Activated T-helper 17 cell treated with anti-CD3 and anti-CD28 coated beads, Interleukin-2, amount 50 U/mL, for 72 hours (primary cell): ENCODE measurements around the gene NPR1. TPM values are rescaled to one million over a fixed set of nuclear protein-coding genes. Genes with fewer than 3 reads are reported as not detected.

Source experiments
- total RNA-seq, 2 donors: library from RNA; stranded (reverse); gene quantifications; one replicate each; pipeline ENCODE4 v1.2.3, GENCODE V29; 2022

Gene NPR1
- total RNA-seq, 2 donors from 2014 or later: 0.19 TPM; not detected in 1

Other genes starting within 250 kb of the NPR1 start
- not detected for gene S100A7, start 218.0 kb upstream of the NPR1 start, total RNA-seq
- gene S100A6, start 142.7 kb upstream of the NPR1 start, total RNA-seq: 100 to 1,000 TPM; 530 to 753 TPM
- 1 to 10 TPM; 3.2 to 9.6 TPM for gene S100A5, start 137.8 kb upstream of the NPR1 start, total RNA-seq
- gene S100A4, start 132.9 kb upstream of the NPR1 start, total RNA-seq: 1,000 to 10,000 TPM; 1,035 to 1,445 TPM
- gene S100A3, start 129.4 kb upstream of the NPR1 start, total RNA-seq: not detected
- gene S100A2, start 112.8 kb upstream of the NPR1 start, total RNA-seq: 10 to 100 TPM; 10.1 to 10.7 TPM
- not detected for gene S100A16, start 65.6 kb upstream of the NPR1 start, total RNA-seq
- gene S100A14, start 62.4 kb upstream of the NPR1 start, total RNA-seq: under 1 TPM in 1 of 2 donors, not detected in 1; 0.71 TPM
- gene S100A13, start 51.2 kb upstream of the NPR1 start, total RNA-seq: 1 to 10 TPM; 6.8 to 7.9 TPM
- not detected for gene S100A1, start 50.3 kb upstream of the NPR1 start, total RNA-seq
- 10 to 100 TPM; 70.6 to 88.6 TPM for gene CHTOP, start 44.6 kb upstream of the NPR1 start, total RNA-seq
- 10 to 100 TPM; 27.3 to 29.0 TPM for gene SNAPIN, start 20.0 kb upstream of the NPR1 start, total RNA-seq
- gene ILF2, start 7.7 kb upstream of the NPR1 start, total RNA-seq: 100 to 1,000 TPM; 153 to 245 TPM
- gene INTS3, start 49.4 kb downstream of the NPR1 start, total RNA-seq: 100 to 1,000 TPM in 1 of 2 donors, 10 to 100 TPM in 1; 49.5 to 103 TPM
- gene SLC27A3, start 96.7 kb downstream of the NPR1 start, total RNA-seq: 1 to 10 TPM; 9.7 to 9.8 TPM
- 10 to 100 TPM; 47.8 to 51.1 TPM for gene GATAD2B, start 244.3 kb downstream of the NPR1 start, total RNA-seq